ENCODE data around the gene CMTM1. TPM values are rescaled to one million over a fixed set of nuclear protein-coding genes. Genes with fewer than 3 reads are reported as not detected.

Gene CMTM1
- total RNA-seq, 1 donor from 2014 or later, result 8.4 TPM

DNA sequence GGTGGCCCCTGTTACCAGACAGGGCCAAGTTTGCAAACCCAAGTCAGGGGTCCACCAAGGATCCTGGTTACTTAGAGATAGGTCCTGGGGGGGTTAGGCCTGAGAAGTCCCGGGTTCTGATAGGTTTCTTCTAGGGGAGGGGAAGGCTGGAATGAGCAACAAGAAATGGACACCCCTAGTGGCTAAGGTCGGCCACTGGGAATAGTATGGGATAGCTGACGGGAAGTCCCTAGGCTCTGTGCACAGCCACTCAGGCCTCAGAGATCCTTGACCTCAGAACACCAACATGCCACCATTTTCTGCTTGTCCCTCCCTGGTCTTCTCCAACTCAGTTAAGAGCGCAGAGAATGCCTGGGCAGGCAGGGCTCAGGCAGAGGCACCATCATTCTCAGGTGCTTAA is 29.7 kb upstream of the CMTM1 start:
- DNase-seq (ENCODE audit: extremely low spot score, unreplicated experiment), result no peak
- H3K36me3 Mint-ChIP-seq, result peaks cover 19% of the 10 kb centered on the region
- H3K27me3 Mint-ChIP-seq, result no peaks in the 10 kb centered on the region
- H3K9me3 Mint-ChIP-seq, result no peaks in the 10 kb centered on the region
- no peak overlapping the region for H3K4me3 Mint-ChIP-seq
- TF ChIP-seq, protein P1, sequence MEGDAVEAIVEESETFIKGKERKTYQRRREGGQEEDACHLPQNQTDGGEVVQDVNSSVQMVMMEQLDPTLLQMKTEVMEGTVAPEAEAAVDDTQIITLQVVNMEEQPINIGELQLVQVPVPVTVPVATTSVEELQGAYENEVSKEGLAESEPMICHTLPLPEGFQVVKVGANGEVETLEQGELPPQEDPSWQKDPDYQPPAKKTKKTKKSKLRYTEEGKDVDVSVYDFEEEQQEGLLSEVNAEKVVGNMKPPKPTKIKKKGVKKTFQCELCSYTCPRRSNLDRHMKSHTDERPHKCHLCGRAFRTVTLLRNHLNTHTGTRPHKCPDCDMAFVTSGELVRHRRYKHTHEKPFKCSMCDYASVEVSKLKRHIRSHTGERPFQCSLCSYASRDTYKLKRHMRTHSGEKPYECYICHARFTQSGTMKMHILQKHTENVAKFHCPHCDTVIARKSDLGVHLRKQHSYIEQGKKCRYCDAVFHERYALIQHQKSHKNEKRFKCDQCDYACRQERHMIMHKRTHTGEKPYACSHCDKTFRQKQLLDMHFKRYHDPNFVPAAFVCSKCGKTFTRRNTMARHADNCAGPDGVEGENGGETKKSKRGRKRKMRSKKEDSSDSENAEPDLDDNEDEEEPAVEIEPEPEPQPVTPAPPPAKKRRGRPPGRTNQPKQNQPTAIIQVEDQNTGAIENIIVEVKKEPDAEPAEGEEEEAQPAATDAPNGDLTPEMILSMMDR (conservative IDR thresholded peaks at IDR 0.05), result no peak
- H3K27ac Mint-ChIP-seq, result no peak overlapping the region
- H3K4me1 Mint-ChIP-seq (ENCODE audit: unreplicated experiment), result peaks cover 3% of the 10 kb centered on the region

DNA sequence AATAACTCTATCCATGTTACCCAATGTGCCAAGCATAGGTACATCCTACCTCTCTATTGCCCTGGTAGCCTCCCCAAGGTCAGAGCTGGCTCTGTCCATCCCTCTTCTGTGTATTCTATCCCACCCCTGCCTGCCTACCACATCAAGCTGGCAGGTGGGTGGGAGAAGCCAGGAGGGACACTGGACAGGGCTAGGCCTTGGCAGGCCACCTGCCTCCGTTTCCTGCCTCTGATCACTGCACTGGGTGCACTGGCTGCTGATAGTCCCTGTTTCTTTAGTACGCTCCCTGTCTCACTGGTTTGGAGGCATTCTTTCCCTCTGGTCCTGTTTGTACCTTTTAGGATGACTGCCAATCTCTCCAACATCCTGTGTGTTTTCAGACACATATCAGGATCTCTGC is 29.0 kb upstream of the CMTM1 start:
- DNase-seq (ENCODE audit: extremely low spot score, unreplicated experiment), result no peak
- Mint-ChIP-seq H3K4me3 (no peak overlapping the region), H3K36me3 (peaks cover 21% of the 10 kb centered on the region), H3K27me3 (no peaks in the 10 kb centered on the region), H3K9me3 (no peaks in the 10 kb centered on the region), H3K27ac (no peak overlapping the region), H3K4me1 (ENCODE audit: unreplicated experiment) (peaks cover 9% of the 10 kb centered on the region)
- TF ChIP-seq, protein P1 (conservative IDR thresholded peaks at IDR 0.05), result no peak

DNA sequence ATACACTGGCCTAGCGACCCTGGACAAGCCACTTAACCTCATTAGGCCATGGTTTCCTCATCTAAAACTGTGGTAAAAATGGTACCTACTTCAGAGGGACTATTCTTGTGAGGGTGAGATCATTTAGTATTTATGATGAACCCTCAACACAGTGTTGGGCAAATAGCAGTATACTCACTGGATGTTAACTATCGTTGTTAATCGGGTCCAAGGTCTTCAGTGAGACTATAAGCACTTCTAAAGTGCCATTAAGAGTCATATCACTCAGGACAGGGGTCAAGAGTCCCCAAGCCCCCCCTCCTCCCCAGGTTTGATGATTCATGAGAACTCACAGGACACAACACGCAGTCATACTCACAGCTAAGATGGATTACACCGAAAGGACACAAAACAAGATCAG is 27.3 kb upstream of the CMTM1 start:
- peaks cover 22% of the 10 kb centered on the region for H3K36me3 Mint-ChIP-seq
- H3K4me3 Mint-ChIP-seq, result no peak overlapping the region
- no peaks in the 10 kb centered on the region for H3K27me3 Mint-ChIP-seq
- no peak for DNase-seq (ENCODE audit: extremely low spot score, unreplicated experiment)
- no peaks in the 10 kb centered on the region for H3K9me3 Mint-ChIP-seq
- TF ChIP-seq, protein P1 (conservative IDR thresholded peaks at IDR 0.05), result no peak
- H3K27ac Mint-ChIP-seq, result peak overlapping the region; percentile 19
- peaks cover 13% of the 10 kb centered on the region for H3K4me1 Mint-ChIP-seq (ENCODE audit: unreplicated experiment)

DNA sequence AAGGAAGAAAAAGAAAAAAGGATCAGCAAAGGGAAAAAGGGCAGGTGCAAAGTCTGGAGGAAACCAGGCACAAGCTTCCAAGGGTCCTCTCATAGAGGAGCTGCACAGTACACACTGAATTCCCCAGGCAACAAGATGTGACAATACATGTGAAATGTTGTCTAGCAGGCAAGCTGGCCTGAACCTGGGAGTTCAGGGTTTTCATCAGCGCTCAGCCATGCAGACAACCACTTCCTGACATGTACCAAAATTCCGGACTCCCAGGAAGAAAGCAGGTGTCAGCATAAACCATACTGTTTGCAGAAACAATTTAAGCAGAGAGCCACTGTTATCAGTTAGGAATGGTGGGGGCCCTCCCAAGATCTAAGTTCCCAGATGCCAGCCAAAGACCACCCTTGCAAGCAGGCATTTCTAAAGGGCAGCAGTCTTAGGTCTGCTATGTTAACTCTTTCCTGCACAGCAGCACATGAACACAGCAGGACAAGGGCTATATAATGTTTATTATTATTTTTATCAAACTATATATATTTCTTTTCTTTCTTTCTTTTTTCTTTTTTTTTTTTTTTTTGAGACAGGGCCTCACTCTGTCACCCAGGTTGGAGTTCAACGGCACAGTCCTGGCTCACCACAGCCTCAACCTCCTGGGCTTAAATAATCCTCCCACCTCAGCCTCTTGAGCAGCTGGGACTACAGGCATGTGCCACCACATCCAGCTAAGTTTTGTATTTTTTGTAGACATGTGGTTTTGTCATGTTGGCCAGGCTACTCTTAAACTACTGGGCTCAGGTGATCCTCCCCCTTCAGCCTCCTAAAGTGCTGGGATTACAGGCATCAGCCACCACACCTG is 26.4 kb upstream of the CMTM1 start:
- no peaks in the 10 kb centered on the region for H3K27me3 Mint-ChIP-seq
- peak overlapping the region; percentile 43 for H3K27ac Mint-ChIP-seq
- H3K36me3 Mint-ChIP-seq, result peaks cover 20% of the 10 kb centered on the region
- no peak for DNase-seq (ENCODE audit: extremely low spot score, unreplicated experiment)
- H3K4me1 Mint-ChIP-seq (ENCODE audit: unreplicated experiment), result peaks cover 15% of the 10 kb centered on the region
- H3K4me3 Mint-ChIP-seq, result no peak overlapping the region
- TF ChIP-seq, protein P1 (conservative IDR thresholded peaks at IDR 0.05), result no peak
- no peaks in the 10 kb centered on the region for H3K9me3 Mint-ChIP-seq

DNA sequence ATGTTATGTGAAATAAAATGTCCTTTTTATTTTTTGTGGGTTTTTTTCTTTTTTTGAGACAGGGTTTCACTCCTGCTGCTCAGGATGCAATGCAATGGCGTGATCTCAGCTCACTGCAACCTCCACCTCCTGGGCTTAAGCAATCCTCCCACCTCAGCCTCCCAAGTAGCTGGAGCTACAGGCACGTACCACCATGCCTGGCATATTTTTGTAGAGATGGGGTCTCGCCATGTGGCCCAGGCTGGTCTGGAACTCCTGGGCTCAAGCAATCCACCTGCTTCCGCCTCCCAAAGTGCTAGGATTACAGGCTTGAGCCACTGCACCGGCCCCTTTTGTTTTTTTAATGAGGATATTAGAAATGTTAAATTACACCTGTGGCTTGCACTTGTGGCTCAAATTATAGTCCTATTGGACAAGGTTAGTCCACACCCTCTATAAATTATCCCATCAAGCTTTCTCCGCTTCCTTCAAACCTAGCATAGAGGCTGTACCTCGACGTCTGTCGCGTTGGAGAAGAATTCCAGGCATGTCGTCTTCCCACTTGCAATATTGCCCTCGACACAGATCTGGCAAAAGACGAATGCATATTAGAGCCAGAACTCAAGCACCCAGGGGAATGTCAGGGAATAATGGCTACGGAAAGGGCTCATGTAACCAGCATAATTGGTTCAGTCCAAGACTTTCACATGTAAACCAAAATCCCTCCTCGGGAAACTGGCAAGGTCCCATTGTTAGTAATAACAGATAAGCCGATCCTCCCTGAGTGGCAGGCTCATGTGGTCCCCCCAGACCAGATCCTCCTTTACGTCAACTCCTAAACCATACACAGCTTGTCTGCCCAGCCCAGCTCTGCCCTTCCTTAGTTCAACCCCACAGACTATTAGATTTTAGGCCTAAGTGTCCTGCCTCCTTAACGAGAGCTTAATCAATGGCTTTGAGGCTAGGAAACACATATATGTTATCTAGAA is 24.6 kb upstream of the CMTM1 start:
- Mint-ChIP-seq H3K4me3 (no peak overlapping the region), H3K9me3 (no peaks in the 10 kb centered on the region), H3K4me1 (ENCODE audit: unreplicated experiment) (peaks cover 15% of the 10 kb centered on the region), H3K36me3 (peaks cover 16% of the 10 kb centered on the region), H3K27me3 (no peaks in the 10 kb centered on the region), H3K27ac (no peak overlapping the region)
- no peak for DNase-seq (ENCODE audit: extremely low spot score, unreplicated experiment)
- TF ChIP-seq, protein P1 (conservative IDR thresholded peaks at IDR 0.05), result no peak
